Natural killer cell (primary cell): ENCODE data around the gene SLC9A1. TPM values are rescaled to one million over a fixed set of nuclear protein-coding genes. Genes with fewer than 3 reads are reported as not detected.

ENCODE experiments used
- ATAC-seq, 3 donors: fragments of 150-1000 bp in 2 of 3; fragments of 200-7000 bp in 1 of 3; cut with Tn5 transposase; 1 replicate in 1 of 3; 2 replicates in 2 of 3; pipeline ENCODE4 v1.10.0; 2021; ENCODE audit warnings: mild to moderate bottlenecking in 2 of 3, moderate library complexity in 2 of 3
- DNase-seq, 2 donors: peaks; one replicate each; pipeline versions ENCODE4 v3.0.0 to v3.0.0-alpha.2; 2013 to 2021; ENCODE audit warnings: mixed read lengths in 1 of 2
- H3K27ac ChIP-seq: one replicate; pipeline ENCODE4 v1.5.1; 2013; ENCODE audit warnings: mild to moderate bottlenecking, low read length
- H3K27me3 ChIP-seq: one replicate; pipeline ENCODE4 v1.6.1; 2013; ENCODE audit warnings: low read length; ENCODE audit not compliant: control insufficient read depth, insufficient read depth
- H3K36me3 ChIP-seq: one replicate; pipeline ENCODE4 v1.6.1; 2013; ENCODE audit warnings: low read length; ENCODE audit not compliant: control insufficient read depth, insufficient read depth
- H3K4me1 ChIP-seq: one replicate; pipeline ENCODE4 v1.6.1; 2013; ENCODE audit warnings: low read length; ENCODE audit not compliant: control insufficient read depth, insufficient read depth
- H3K4me3 ChIP-seq: one replicate; pipeline ENCODE4 v1.5.1; 2013; ENCODE audit warnings: low read length
- H3K9me3 ChIP-seq: one replicate; pipeline ENCODE4 v1.6.1; 2013; ENCODE audit warnings: low read length; ENCODE audit not compliant: control insufficient read depth, insufficient read depth
- H3K27ac Mint-ChIP-seq, 2 donors: one replicate each; pipeline ENCODE4 v1.8.0; 2022; ENCODE audit warnings: mild to moderate bottlenecking in 2 of 2, mixed read lengths in 2 of 2, moderate library complexity in 1 of 2
- H3K27me3 Mint-ChIP-seq, 2 donors: one replicate each; pipeline ENCODE4 v1.8.0; 2022; ENCODE audit warnings: low read depth in 2 of 2, mixed read lengths in 2 of 2
- H3K36me3 Mint-ChIP-seq: one replicate; pipeline ENCODE4 v1.8.0; 2022; ENCODE audit warnings: mixed read lengths
- H3K4me1 Mint-ChIP-seq, 2 donors: one replicate each; pipeline ENCODE4 v1.8.0; 2022; ENCODE audit warnings: mixed read lengths in 2 of 2
- H3K4me3 Mint-ChIP-seq: one replicate; pipeline ENCODE4 v1.8.0; 2022; ENCODE audit warnings: mild to moderate bottlenecking, moderate library complexity, mixed read lengths
- H3K9me3 Mint-ChIP-seq, 2 donors: one replicate each; pipeline ENCODE4 v1.8.0; 2022; ENCODE audit warnings: mixed read lengths in 2 of 2
- WGBS: methylation state at CpG from one replicate; pipeline ENCODE4 v1.1.7; 2013; ENCODE audit warnings: missing lambda C conversion rate; ENCODE audit not compliant: insufficient coverage; 5-methylcytosine and 5-hydroxymethylcytosine counted together
- intact Hi-C: fragments of 100-400 bp; cut with micrococcal nuclease; formaldehyde crosslinking; loops from one replicate; pipeline ENCODE4 v1.14.2; 2022
- total RNA-seq, 4 donors: library from RNA; stranded (reverse); fragments of 120-200 nt in 1 of 4; gene quantifications; one replicate each; pipeline versions ENCODE4 v1.2.3 to v1.2.4, GENCODE V29; 2013 to 2022
- TF ChIP-seq, protein P1 (sequence below): fragments of 200-600 bp; IDR thresholded peaks from one replicate; pipeline ENCODE4 v1.8.0; 2022; ENCODE audit warnings: antibody characterized with exemption

SLC9A1 gene
- total RNA-seq, 3 donors from 2014 or later (not counting 1 experiment from before 2014, with no cell fraction given), result 26.5 to 37.4 (median 29.4) TPM

DNA sequence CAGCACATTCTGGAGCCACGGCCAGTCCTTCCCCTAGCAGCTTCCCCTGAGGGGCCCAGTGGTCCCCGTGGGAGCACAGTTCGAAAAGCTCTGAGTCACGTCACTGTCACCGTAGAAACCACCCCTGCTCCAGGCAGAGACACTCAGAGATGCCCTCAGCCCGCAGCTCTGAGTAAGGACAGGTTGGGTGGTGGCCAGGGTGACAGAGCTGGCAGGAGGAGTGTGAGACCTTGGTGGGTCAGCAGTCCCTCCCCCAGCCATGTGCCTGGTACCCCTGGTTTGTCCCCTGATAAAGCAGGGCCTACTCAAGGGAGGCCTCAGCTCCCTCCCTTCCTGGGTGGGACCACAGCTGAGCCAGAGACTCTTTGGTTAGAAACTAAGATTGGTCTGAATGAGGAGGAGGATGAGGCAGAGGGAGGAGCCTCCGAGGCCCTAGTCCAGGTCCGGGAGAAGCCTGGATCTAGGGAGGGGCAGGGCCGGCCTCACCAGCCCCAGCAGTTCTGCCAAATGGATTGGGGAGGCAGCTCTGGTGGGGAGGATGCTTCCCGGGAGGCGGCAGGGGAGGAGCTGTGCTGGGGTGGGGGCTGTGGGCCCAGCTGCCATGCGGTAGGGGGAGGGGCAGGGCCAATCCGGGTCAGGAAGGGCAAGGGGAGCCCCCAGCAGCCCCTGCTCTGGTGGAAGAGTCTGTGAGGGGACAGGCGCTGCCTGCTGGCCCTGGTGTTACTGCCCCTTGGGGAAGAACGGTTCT lies 55.2 kb downstream of the SLC9A1 start:
- WGBS, result 51% methylated on average over 15 of the region's 15 CpGs
- Mint-ChIP-seq H3K4me1 (peaks cover 14 to 34% of the 10 kb centered on the region in 2 donors), H3K27ac (peak overlapping the region; percentile 14 to 85), H3K27me3 (no peaks in the 10 kb centered on the region), H3K9me3 (no peaks in the 10 kb centered on the region), H3K4me3 (no peak overlapping the region), H3K36me3 (no peaks in the 10 kb centered on the region)
- intact Hi-C loops, result loop anchor here (5.0 kb wide), 1 partner anchor 298 kb away; no protein-coding TSS in a partner anchor
- TF ChIP-seq, protein P1, sequence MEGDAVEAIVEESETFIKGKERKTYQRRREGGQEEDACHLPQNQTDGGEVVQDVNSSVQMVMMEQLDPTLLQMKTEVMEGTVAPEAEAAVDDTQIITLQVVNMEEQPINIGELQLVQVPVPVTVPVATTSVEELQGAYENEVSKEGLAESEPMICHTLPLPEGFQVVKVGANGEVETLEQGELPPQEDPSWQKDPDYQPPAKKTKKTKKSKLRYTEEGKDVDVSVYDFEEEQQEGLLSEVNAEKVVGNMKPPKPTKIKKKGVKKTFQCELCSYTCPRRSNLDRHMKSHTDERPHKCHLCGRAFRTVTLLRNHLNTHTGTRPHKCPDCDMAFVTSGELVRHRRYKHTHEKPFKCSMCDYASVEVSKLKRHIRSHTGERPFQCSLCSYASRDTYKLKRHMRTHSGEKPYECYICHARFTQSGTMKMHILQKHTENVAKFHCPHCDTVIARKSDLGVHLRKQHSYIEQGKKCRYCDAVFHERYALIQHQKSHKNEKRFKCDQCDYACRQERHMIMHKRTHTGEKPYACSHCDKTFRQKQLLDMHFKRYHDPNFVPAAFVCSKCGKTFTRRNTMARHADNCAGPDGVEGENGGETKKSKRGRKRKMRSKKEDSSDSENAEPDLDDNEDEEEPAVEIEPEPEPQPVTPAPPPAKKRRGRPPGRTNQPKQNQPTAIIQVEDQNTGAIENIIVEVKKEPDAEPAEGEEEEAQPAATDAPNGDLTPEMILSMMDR, result no peak
- H3K4me1 ChIP-seq, result peaks cover 35% of the 10 kb centered on the region
- ATAC-seq (peak; percentile 48 to 61 (median 50)), DNase-seq (no peak)
- peaks cover 13% of the 10 kb centered on the region for H3K36me3 ChIP-seq
- H3K9me3 ChIP-seq, result no peaks in the 10 kb centered on the region
- H3K27ac ChIP-seq, result peak overlapping the region; percentile 63
- H3K4me3 ChIP-seq, result no peak overlapping the region
- no peaks in the 10 kb centered on the region for H3K27me3 ChIP-seq

DNA sequence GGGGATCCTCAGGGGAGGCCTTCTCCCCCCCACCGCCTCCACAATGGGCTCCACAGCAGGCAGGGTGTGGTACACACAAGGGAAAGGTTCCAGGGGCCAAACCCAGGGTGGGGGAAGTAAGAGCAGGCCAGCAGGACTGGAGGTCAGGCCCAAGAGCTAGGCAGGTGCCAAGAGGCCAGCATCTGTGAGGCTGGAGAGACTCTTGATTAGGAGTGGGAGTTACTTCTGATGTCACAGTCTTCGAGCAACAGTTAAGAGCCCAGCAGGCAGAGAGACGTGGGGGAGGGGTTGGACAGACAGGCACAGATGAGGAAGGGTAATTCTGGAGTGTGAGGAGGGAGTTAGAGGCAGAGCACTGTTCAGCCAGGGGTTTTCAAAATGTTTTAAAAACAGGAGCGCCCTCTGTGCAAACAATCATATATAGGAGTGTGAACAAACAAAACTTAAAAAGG lies 55.8 kb downstream of the SLC9A1 start:
- TF ChIP-seq, protein P1, result no peak
- no peaks in the 10 kb centered on the region for H3K27me3 ChIP-seq
- no peaks in the 10 kb centered on the region for H3K9me3 ChIP-seq
- Mint-ChIP-seq H3K4me3 (no peak overlapping the region), H3K27me3 (no peaks in the 10 kb centered on the region), H3K9me3 (no peaks in the 10 kb centered on the region), H3K27ac (peak overlapping the region; percentile 43 to 85), H3K4me1 (peaks cover 14 to 34% of the 10 kb centered on the region in 2 donors), H3K36me3 (no peaks in the 10 kb centered on the region)
- peak in 2 of 3 donors; percentile 3 to 6 for ATAC-seq
- H3K27ac ChIP-seq, result peak overlapping the region; percentile 63
- DNase-seq, result no peak
- H3K4me3 ChIP-seq, result no peak overlapping the region
- H3K4me1 ChIP-seq, result peaks cover 35% of the 10 kb centered on the region
- intact Hi-C loops, result no loop called here
- peaks cover 12% of the 10 kb centered on the region for H3K36me3 ChIP-seq
- 42% methylated on average over 3 of the region's 4 CpGs for whole genome bisulfite sequencing

DNA sequence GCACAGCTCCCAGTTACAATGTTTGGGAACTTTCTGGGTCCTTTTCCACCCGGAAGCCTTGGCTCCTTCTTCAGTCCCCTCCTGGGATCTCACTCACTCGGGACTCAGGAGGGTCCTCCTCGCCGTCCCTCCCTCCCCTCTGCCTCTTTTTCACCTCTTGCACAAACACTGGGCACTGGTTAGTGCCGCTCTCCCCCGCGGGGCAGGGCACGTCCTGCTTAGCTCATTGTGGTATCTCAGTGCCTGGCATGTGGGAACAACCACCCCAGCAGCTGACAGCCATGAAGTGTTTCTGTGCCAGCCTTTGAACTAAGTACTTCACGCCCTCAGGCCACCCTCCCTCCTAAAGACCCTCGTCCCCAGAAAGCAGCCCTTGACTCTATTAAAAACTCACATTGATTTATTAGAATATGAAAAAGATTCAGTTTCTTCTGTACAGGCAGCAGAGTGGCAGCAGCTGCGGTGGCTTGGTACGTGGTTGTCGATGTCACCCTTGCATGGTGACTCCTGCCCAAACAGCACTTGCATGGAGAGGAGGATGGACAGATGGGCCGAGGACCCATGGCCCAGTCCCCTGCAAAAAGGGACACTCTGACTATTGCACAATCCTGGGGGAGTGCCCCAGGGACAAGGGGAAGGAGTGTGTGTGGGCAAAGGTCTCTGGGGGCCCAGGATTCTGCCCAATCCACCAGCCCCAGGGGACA lies 56.3 kb downstream of the SLC9A1 start:
- H3K9me3 ChIP-seq, result no peaks in the 10 kb centered on the region
- peaks cover 10% of the 10 kb centered on the region for H3K36me3 ChIP-seq
- H3K27ac ChIP-seq, result peak overlapping the region; percentile 63
- peaks cover 14 to 34% of the 10 kb centered on the region in 2 donors for H3K4me1 Mint-ChIP-seq
- 44% methylated on average over 14 of the region's 14 CpGs for WGBS
- no peaks in the 10 kb centered on the region for H3K9me3 Mint-ChIP-seq
- no peaks in the 10 kb centered on the region for H3K27me3 Mint-ChIP-seq
- H3K4me3 ChIP-seq, result no peak overlapping the region
- H3K4me1 ChIP-seq, result peaks cover 35% of the 10 kb centered on the region
- peak overlapping the region; percentile 43 to 85 for H3K27ac Mint-ChIP-seq
- H3K36me3 Mint-ChIP-seq, result no peaks in the 10 kb centered on the region
- TF ChIP-seq, protein P1, result no peak
- DNase-seq (no peak), ATAC-seq (peak in 1 of 3 donors; percentile 21)
- intact Hi-C loops, result no loop called here
- H3K27me3 ChIP-seq, result no peaks in the 10 kb centered on the region
- H3K4me3 Mint-ChIP-seq, result no peak overlapping the region
